A549 (cell line): ENCODE data around the gene POU2F3.

Experiments
- BHLHE40 ChIP-seq: IDR thresholded peaks from 2 replicates; pipeline ENCODE4 v1.6.1; 2012; ENCODE audit warnings: low read depth, low read length, inconsistent platforms
- RAD21 ChIP-seq, 2 experiments: fragments of >200 bp in 1 of 2; sonication (Bioruptor Twin) in 1 of 2; formaldehyde crosslinking in 1 of 2; IDR thresholded peaks in 1 of 2; conservative IDR thresholded peaks in 1 of 2; 2 replicates in 1 of 2; 3 replicates in 1 of 2; pipeline ENCODE4 v1.6.1; 2012 to 2018; ENCODE audit warnings: inconsistent platforms in 1 of 2
- TF ChIP-seq, protein P1 (sequence below): IDR thresholded peaks from 2 replicates; pipeline ENCODE4 v1.6.1; 2012
- TF ChIP-seq, protein P2 (sequence below): fragments of >200 bp; sonication (Bioruptor Twin); formaldehyde crosslinking; IDR thresholded peaks from 3 replicates; pipeline ENCODE4 v1.5.1; 2016

- TF ChIP-seq RAD21 (conservative IDR thresholded peaks at IDR 0.05 in 1 of 2, IDR thresholded peaks at IDR 0.05 in 1 of 2), result no peak
- TF ChIP-seq, protein P1, sequence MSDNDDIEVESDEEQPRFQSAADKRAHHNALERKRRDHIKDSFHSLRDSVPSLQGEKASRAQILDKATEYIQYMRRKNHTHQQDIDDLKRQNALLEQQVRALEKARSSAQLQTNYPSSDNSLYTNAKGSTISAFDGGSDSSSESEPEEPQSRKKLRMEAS, result no peak
- no peak for TF ChIP-seq BHLHE40
- TF ChIP-seq, protein P2, sequence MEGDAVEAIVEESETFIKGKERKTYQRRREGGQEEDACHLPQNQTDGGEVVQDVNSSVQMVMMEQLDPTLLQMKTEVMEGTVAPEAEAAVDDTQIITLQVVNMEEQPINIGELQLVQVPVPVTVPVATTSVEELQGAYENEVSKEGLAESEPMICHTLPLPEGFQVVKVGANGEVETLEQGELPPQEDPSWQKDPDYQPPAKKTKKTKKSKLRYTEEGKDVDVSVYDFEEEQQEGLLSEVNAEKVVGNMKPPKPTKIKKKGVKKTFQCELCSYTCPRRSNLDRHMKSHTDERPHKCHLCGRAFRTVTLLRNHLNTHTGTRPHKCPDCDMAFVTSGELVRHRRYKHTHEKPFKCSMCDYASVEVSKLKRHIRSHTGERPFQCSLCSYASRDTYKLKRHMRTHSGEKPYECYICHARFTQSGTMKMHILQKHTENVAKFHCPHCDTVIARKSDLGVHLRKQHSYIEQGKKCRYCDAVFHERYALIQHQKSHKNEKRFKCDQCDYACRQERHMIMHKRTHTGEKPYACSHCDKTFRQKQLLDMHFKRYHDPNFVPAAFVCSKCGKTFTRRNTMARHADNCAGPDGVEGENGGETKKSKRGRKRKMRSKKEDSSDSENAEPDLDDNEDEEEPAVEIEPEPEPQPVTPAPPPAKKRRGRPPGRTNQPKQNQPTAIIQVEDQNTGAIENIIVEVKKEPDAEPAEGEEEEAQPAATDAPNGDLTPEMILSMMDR, result no peak
Measured at GRCh38 chr11:120236169-120237107, 3.5 kb upstream of the POU2F3 start.
